ENCODE measurements around the gene NES. TPM values are rescaled to one million over a fixed set of nuclear protein-coding genes. Genes with fewer than 3 reads are reported as not detected.

NES gene
- total and polyA plus RNA-seq, 2 of the 8 experiments (the other 6 are each of a cell fraction or from before 2014, with no cell fraction given), result 13.3 to 135 TPM

DNA sequence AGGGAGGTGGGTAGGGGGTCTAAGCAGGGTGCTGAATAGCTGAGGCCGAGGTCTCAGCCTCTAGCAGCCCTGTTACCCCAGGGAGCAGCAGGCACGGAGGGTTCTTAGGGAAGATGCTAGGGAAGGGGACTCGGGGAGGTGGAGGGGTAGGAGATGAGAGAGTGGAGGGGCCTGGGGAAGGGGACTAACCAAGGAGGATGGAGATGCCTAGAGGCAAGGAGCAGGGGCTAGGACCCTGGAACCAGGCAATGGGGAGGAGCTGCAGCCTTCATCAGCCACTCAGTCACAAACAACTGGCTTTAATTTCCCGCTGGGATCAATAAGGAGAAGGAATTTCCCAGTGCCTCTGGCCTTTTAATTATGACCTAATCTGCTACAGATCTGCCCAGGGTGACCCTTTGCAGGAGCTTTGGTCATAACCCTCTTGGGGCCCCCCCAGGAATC, 31.0 kb upstream of the NES start (continued):
- peak; percentile 70; the same call in 1 of the 2 replicates for TF ChIP-seq SP1 (IDR thresholded peaks at IDR 0.05; ENCODE audit: low read depth, low read length)
- TF ChIP-seq SIN3A (conservative IDR thresholded peaks at IDR 0.05 in 1 of 2, IDR thresholded peaks at IDR 0.05 in 1 of 2; ENCODE audit: low read depth in 1 of 2, low read length in 2 of 2), result no peak
- no peak for TF ChIP-seq MAFK (IDR thresholded peaks at IDR 0.05; ENCODE audit: low read depth, low read length)
- TF ChIP-seq JUND (IDR thresholded peaks at IDR 0.05; ENCODE audit: low read length), result 0 out of 2 replicates have a peak, but pooled peaks have one; percentile 34
